GM18502 (cell line): ENCODE measurements around the gene SULT2A1.
"Not testable (repeated sequence)": the region's sequence is repeated elsewhere in the genome, so short reads cannot be mapped to it uniquely, and the experiment has no call there.

ENCODE experiments used
- ATAC-seq: cut with Tn5 transposase; IDR thresholded peaks from one replicate; pipeline ENCODE4 v1.9.1; 2021; ENCODE audit warnings: mild to moderate bottlenecking; ENCODE audit not compliant: unreplicated experiment, poor library complexity

SULT2A1 gene

GRCh38 chr19:47886010-47886559, at the start of gene SULT2A1:
SULT2A1 (minus strand) TSS chr19:47886315; CDS start chr19:47886257, 58 bp downstream.
- no peak for ATAC-seq

GRCh38 chr19:47928581-47928980, 42.5 kb upstream of the SULT2A1 start:
- ATAC-seq: not testable (repeated sequence)

- not testable (repeated sequence) for ATAC-seq
Measured at GRCh38 chr19:47920107-47920506, 34.0 kb upstream of the SULT2A1 start.

- not testable (repeated sequence) for ATAC-seq
Measured at GRCh38 chr19:47910191-47910590, 24.1 kb upstream of the SULT2A1 start.

- not testable (repeated sequence) for ATAC-seq
Measured at GRCh38 chr19:47909350-47909749, 23.2 kb upstream of the SULT2A1 start.

- no peak for ATAC-seq
Measured at GRCh38 chr19:47901370-47901769, 15.3 kb upstream of the SULT2A1 start.

DNA sequence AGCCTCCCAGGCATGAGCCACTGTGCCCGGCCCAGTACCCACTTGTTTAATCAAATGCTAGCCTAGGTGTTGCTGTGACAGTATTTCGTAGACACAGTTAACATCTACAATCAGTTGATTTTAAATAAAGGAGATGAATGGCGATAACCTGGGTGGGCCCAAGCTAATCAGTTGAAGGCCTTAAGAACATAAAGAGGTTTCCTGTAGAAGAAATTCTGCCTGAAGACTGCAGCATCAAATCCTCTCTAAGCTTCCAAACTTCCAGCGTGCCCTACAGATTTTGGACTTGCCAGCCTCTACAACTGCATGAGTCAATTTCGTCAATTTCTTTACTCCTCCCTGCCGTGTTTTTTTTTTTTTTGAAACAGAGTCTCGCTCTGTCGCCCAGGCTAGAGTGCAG, 13.2 kb upstream of the SULT2A1 start:
- ATAC-seq: no peak

- ATAC-seq: no peak
Measured at GRCh38 chr19:47897861-47898260, 11.7 kb upstream of the SULT2A1 start.

DNA sequence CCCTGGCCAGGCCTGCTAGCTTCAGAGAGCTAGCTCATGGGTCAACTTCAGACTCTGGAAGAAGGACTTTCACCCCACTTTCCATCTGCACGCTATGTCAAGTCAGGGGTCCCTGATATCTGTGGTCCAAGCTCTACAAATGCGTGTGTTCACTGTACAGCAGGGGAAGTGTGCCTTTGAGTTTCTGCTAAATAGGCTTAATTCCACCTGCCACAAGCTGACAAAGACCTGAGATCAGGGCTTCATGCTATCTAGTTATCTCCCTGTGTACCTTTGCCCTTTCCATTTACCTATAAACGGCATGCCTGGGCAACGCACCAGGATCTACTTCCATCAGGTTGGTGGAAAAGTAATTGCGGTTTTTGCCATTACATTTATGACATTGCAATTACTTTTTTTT, 10.7 kb upstream of the SULT2A1 start:
- no peak for ATAC-seq

- no peak for ATAC-seq
Measured at GRCh38 chr19:47896019-47896418, 9.9 kb upstream of the SULT2A1 start.

DNA sequence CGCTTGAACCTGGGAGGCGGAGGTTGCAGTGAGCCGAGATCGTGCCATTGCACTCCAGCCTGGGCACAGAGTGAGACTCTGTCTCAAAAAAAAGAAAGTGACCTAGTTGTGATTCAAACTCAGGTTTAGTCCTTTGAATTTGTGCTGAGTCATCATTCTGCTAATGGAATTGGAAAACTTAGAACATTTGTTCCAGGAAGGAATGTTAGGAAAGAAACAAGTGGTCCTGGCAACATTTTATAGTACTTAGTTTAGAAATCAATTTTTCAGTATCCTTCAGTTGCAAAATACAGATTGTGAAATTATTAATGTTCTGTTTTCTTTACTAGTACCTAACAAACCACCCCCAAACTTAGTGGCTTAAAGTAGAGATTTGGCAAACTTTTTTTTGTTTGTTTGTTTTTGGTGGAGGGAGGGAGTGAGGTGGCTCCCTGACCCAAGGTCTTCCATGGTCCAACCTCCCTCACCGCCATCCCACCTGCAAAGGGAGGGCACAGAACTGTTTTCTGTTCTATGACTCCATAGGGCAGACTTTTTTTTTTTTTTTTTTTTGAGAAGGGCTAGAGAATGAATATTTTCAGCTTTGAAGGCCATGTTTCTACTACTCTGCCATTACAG, 9.2 kb upstream of the SULT2A1 start:
- ATAC-seq: no peak

GRCh38 chr19:47891923-47892666, 6.0 kb upstream of the SULT2A1 start:
- no peak for ATAC-seq

GRCh38 chr19:47891622-47891922, 5.5 kb upstream of the SULT2A1 start:
- ATAC-seq: no peak

DNA sequence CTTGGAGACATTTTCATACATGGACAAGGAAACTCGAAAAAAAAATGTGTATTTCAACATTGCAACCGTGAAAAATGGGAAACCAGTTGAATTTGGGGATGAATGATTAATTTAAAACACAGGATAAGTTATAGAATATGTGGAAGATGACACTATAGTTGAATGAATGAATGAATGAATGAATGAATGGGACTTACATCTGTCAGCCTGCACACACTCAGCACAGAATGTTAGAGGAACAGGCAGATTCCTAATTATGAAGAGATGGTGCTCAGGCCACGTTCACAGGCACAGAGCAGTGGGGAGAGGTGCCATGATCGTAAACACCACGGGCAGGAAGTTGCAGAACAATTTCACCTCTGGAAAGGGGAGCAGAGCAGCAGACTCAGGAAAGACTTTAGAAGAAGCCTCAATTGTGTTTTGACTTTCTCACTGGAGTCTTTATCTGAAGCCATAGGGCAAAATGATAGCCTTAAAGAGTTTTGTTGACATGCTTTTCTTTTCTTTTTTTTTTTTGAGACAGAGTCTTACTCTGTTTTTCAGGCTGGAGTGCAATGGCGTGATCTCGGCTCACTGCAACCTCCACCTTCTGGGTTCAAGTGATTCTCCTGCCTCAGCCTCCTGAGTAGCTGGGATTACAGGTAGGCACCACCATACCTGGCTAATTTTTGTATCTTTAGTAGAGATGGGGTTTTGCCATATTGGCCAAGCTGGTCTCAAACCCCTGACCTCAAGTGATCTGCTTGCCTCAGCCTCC, 4.9 kb upstream of the SULT2A1 start:
- no peak for ATAC-seq

GRCh38 chr19:47885067-47885463, 1.1 kb downstream of the SULT2A1 start:
- ATAC-seq: no peak

DNA sequence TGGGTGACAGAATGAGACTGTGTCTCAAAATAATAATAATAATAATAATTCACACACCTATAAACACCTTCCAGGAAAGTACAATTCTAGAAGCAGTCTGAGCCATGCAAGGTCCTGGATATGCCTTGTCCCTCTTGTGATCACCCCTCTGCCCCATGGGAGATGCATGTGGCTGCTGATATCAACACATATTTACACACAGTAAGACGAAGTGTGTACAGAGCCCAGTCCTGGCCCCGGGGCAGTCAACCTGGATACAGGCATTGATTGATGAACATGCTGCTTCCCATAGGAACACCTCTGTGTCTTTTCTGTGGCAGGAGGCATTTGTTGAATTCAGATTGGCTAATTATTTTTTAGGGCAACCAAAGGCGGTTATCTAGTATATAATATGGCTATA, 3.2 kb downstream of the SULT2A1 start:
- ATAC-seq: no peak

DNA sequence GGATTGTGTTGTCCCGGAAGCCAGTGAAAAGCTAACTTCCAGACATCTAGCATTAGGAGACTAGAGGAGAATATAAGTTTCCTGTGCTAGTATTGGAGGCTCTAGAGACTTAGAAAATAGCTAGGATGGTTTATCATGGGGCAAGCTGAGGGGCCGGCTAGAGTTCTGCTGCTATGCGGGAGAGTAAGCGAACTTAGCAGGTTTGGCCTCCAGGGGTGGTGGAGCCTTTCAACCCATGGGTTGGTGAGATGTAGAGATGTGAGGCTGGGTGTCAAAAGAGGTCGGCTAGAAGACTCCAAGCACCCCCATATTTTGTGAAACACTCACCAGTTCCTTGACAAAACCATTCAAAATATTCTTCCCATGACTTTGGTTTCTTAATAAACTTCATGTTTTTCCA, 4.4 kb downstream of the SULT2A1 start:
- no peak for ATAC-seq

- ATAC-seq: not testable (repeated sequence)
Measured at GRCh38 chr19:47879385-47879784, 6.7 kb downstream of the SULT2A1 start.

- no peak for ATAC-seq
Measured at GRCh38 chr19:47878906-47879305, 7.2 kb downstream of the SULT2A1 start.

- no peak for ATAC-seq
Measured at GRCh38 chr19:47865166-47865565, 20.9 kb downstream of the SULT2A1 start.

DNA sequence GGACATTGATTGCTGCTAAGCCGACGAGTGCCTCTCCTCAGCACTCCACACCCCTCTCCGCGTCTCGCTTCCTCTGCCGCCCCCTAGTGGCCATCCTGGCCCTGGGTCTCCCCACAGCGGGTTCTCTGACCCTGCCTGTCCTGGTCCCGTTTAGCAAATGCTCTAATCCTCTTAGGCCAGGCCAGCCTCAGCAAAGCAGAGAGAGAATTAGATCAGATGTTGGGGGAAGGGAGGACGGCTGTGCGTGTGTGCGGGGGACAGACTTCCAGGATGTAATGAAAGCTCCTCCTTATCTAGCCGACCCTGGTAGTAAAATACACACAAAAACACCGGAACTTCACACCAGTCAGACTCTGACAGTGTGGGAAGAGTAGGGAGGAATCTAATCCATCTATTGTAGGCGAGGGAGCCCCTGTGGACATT, 22.6 kb downstream of the SULT2A1 start:
- no peak for ATAC-seq
